HG03342 (cell line): Measurements from ENCODE around the gene PHF21B.
"Not testable (repeated sequence)": the region's sequence is repeated elsewhere in the genome, so short reads cannot be mapped to it uniquely, and the experiment has no call there.

Experiments used
- ATAC-seq: cut with Tn5 transposase; IDR thresholded peaks from one replicate; pipeline ENCODE4 v1.9.1; 2021; ENCODE audit warnings: mild to moderate bottlenecking, moderate library complexity; ENCODE audit not compliant: unreplicated experiment

PHF21B gene

DNA sequence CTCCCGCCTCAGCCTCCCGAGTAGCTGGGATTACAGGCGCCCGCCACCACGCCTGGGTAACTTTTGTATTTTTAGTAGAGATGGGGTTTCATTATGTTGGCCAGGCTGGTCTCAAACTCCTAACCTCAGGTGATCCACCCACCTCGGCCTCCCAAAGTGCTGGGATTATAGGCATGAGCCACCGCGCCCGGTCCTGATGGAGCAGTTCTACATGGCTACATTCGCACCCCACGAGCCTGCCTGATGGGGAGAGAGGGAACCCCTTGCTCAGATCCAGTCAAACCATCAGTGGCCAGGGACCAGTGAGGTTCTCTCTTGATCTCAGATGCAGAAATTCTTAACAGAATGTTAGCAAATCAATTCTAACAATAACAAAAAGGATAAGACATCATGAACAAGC is 88.0 kb downstream of the PHF21B start:
- not testable (repeated sequence) for ATAC-seq

GRCh38 chr22:44920183-44920582 is 89.6 kb downstream of the PHF21B start:
- ATAC-seq: no peak

- no peak for ATAC-seq
These were observed 90.1 kb downstream of the PHF21B start for GRCh38 chr22:44919691-44920090.

- ATAC-seq: no peak
These were observed 90.8 kb downstream of the PHF21B start for GRCh38 chr22:44918925-44919392.

GRCh38 chr22:44918166-44918924 is 91.5 kb downstream of the PHF21B start:
- no peak for ATAC-seq

- ATAC-seq: no peak
These were observed 92.2 kb downstream of the PHF21B start for GRCh38 chr22:44917372-44918165.

DNA sequence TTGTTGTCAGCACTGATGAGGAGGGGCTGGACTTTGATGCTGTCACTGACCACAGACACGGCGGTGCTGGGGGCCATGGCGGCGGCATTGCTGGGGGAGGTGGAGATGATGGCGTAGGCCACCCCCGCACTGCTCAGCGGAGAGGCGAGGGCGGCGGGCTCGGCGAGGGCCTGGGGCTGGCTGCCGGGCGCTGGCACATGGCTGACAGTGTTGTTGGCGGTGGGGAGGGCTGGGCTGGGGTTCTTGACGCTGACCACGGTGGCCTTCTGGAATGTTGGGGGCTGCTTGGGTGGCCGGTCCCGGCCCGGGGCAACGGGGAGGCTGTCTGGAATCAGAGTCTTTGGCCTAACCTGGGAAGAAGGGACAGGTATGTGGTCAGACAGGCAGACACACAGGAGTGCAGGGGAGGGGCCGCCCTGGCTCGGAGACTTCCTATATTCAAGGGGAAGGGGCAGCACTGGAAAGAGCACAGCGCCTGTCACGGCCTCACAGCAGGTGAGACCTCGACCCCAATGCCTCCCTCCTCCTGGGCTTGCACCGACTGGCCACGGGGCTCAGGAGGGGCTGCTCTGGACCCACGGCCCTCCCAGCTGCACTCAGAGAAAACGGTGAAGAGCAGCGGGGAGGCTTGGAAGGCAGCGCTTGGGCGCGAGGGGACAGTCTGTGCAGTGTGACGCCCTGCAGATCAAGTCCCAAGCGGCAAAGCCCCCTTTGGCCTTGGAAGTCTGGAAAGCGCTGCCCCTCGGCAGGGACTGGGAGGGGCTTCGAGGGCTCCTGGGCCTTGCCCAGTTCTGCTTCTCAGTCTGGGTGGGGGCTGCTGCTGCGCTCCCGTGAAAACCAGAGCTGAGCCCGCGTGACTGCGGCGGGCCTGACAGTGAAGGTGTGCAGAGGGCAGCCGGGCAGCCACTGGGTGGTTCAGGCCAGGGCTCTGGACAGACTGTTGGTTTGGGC is 93.2 kb downstream of the PHF21B start:
- no peak for ATAC-seq

GRCh38 chr22:44915441-44915840 is 94.4 kb downstream of the PHF21B start:
- no peak for ATAC-seq

GRCh38 chr22:44914026-44914721 is 95.6 kb downstream of the PHF21B start:
- ATAC-seq: no peak

- ATAC-seq: no peak
These were observed 96.4 kb downstream of the PHF21B start for GRCh38 chr22:44913198-44913983.

- ATAC-seq: no peak
These were observed 100.6 kb downstream of the PHF21B start for GRCh38 chr22:44909241-44909640.

- ATAC-seq: no peak
These were observed 101.8 kb downstream of the PHF21B start for GRCh38 chr22:44907765-44908737.

DNA sequence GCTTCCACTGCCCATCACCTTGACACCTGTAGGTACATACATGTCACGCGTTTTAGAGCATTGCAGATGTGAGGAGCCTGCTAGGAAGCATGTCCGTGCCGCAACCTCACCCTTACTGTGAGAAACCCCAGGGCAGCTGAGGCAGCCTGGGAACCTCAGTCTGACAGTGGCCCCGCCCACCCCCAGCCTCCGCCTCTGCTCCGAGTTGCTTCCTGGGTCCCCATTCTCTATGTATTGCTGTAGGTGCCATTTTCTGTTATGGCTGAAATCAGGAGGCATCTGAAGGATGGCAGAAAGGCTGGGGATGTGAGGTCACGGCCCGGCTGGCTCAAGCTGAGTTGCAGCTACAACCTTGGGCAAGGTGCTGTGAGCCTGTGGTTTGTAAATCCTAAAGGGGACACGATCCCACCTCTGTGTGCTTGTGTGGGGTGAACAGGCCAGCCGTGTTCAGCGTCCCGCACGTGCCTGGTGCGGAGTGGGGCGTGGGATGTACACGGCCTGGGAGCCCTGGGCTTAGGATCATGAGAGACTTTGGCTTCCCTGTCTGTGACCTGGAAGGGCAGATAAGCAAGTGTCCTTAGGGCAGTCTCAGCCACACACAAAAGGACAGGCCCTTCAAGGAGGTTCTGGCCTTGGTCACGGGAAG is 102.7 kb downstream of the PHF21B start:
- ATAC-seq: no peak

GRCh38 chr22:44906248-44906936 is 103.4 kb downstream of the PHF21B start:
- ATAC-seq: no peak

DNA sequence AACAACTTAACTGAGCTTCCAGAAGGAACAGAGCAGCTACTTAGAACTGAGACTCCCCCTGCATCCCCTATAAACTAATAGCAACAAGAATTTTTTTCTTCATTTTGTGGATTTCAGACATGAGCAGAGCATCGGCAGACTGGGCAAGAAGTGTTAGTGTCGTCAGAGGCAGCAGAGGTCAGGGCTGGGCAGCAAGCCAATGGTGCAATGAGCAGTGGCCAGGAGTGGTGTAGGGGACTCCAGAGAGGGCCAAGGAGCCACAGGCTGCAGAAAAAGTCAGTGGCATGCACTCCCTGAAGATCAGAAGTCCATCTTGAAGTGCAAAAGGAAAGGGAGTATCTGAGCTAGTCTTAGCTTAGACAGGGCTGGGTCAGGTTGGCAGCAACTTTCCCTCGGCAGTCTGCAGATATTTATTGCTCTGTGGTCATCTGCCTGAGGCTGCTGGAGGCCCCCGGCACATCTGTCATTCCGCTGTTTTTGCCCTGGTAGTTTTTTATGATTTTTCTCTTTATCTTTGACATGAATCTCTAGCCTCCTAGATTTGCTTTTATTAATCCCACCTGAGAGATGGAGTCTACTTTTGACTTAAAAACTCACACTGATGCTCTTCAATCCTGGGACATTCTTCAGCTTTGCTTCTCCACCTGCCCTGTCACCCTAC is 105.2 kb downstream of the PHF21B start:
- not testable (repeated sequence) for ATAC-seq

DNA sequence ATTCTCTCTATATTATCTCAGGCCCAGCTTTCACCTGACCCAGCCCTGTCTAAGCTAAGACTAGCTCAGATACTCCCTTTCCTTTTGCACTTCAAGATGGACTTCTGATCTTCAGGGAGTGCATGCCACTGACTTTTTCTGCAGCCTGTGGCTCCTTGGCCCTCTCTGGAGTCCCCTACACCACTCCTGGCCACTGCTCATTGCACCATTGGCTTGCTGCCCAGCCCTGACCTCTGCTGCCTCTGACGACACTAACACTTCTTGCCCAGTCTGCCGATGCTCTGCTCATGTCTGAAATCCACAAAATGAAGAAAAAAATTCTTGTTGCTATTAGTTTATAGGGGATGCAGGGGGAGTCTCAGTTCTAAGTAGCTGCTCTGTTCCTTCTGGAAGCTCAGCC is 106.6 kb downstream of the PHF21B start:
- not testable (repeated sequence) for ATAC-seq

- no peak for ATAC-seq
These were observed 108.5 kb downstream of the PHF21B start for GRCh38 chr22:44901301-44901700.
